ENCODE data around the gene MGARP.
"Not testable (repeated sequence)": the region's sequence is repeated elsewhere in the genome, so short reads cannot be mapped to it uniquely, and the experiment has no call there.

Gene MGARP

GRCh38 chr4:139315221-139315675, 35.2 kb upstream of the MGARP start:
- Histone ChIP-seq H3K9me2 (ENCODE audit: low read depth, low read length) (no peaks in the 10 kb centered on the region), H3K4me1 (ENCODE audit: insufficient read depth, low read length, severe bottlenecking) (peaks cover 58% of the 10 kb centered on the region), H3K79me2 (ENCODE audit: insufficient read depth, low read length) (peaks cover 100% of the 10 kb centered on the region), H2AFZ (ENCODE audit: low read length) (no peak overlapping the region), H3F3A (ENCODE audit: insufficient read depth, low read length) (peaks cover 15% of the 10 kb centered on the region), H3K9me3 (ENCODE audit: low read length) (peaks cover 11% of the 10 kb centered on the region), H3K9ac (ENCODE audit: low read length) (no peak overlapping the region; the same call in 1 of the 2 replicates), H3K27ac (ENCODE audit: low read depth, low read length, poor library complexity, severe bottlenecking) (peak overlapping the region; percentile 89), H3K27me3 (ENCODE audit: insufficient read depth, low read length) (no peaks in the 10 kb centered on the region), H3K4me2 (ENCODE audit: low read length) (peak overlapping the region; percentile 46; the same call in 1 of the 2 replicates), H4K20me1 (ENCODE audit: insufficient read depth, low read length) (no peaks in the 10 kb centered on the region), H3K4me3 (ENCODE audit: low read depth, low read length, poor library complexity, severe bottlenecking) (peak overlapping the region; percentile 32), H3K36me3 (ENCODE audit: insufficient read depth, low read length) (peaks cover 57% of the 10 kb centered on the region)
- TF ChIP-seq CTCF (IDR thresholded peaks at IDR 0.05; ENCODE audit: low read length) = no peak
- TF ChIP-seq EZH2 (IDR thresholded peaks at IDR 0.05; ENCODE audit: borderline replicate concordance, low read length) = no peak

GRCh38 chr4:139314047-139314800, 34.2 kb upstream of the MGARP start:
- Histone ChIP-seq H3K79me2 (ENCODE audit: insufficient read depth, low read length) (peaks cover 99% of the 10 kb centered on the region), H3K9ac (ENCODE audit: low read length) (peak overlapping the region; percentile 1; the same call in 1 of the 2 replicates), H3K9me2 (ENCODE audit: low read depth, low read length) (no peaks in the 10 kb centered on the region), H3K27ac (ENCODE audit: low read depth, low read length, poor library complexity, severe bottlenecking) (peak overlapping the region; percentile 89), H3F3A (ENCODE audit: insufficient read depth, low read length) (peaks cover 20% of the 10 kb centered on the region), H3K4me2 (ENCODE audit: low read length) (peak overlapping the region; percentile 46; the same call in 1 of the 2 replicates), H3K27me3 (ENCODE audit: insufficient read depth, low read length) (no peaks in the 10 kb centered on the region), H4K20me1 (ENCODE audit: insufficient read depth, low read length) (no peaks in the 10 kb centered on the region), H3K4me3 (ENCODE audit: low read depth, low read length, poor library complexity, severe bottlenecking) (peak overlapping the region; percentile 32), H3K4me1 (ENCODE audit: insufficient read depth, low read length, severe bottlenecking) (peaks cover 63% of the 10 kb centered on the region), H3K36me3 (ENCODE audit: insufficient read depth, low read length) (peaks cover 54% of the 10 kb centered on the region), H2AFZ (ENCODE audit: low read length) (no peak overlapping the region), H3K9me3 (ENCODE audit: low read length) (peaks cover 8% of the 10 kb centered on the region)
- TF ChIP-seq CTCF (IDR thresholded peaks at IDR 0.05; ENCODE audit: low read length) = no peak
- TF ChIP-seq EZH2 (IDR thresholded peaks at IDR 0.05; ENCODE audit: borderline replicate concordance, low read length) = no peak

- not testable (repeated sequence) for H3K9me3 ChIP-seq (ENCODE audit: low read length); H2AFZ ChIP-seq (ENCODE audit: low read length); H4K20me1 ChIP-seq (ENCODE audit: insufficient read depth, low read length); H3K9ac ChIP-seq (ENCODE audit: low read length); H3K27me3 ChIP-seq (ENCODE audit: insufficient read depth, low read length); H3K9me2 ChIP-seq (ENCODE audit: low read depth, low read length)
- Histone ChIP-seq H3K4me2 (ENCODE audit: low read length) (peak overlapping the region; percentile 46), H3F3A (ENCODE audit: insufficient read depth, low read length) (peaks cover 20% of the 10 kb centered on the region), H3K27ac (ENCODE audit: low read depth, low read length, poor library complexity, severe bottlenecking) (peak overlapping the region; percentile 89), H3K4me1 (ENCODE audit: insufficient read depth, low read length, severe bottlenecking) (peaks cover 63% of the 10 kb centered on the region), H3K4me3 (ENCODE audit: low read depth, low read length, poor library complexity, severe bottlenecking) (peak overlapping the region; percentile 11), H3K79me2 (ENCODE audit: insufficient read depth, low read length) (peaks cover 99% of the 10 kb centered on the region), H3K36me3 (ENCODE audit: insufficient read depth, low read length) (peaks cover 52% of the 10 kb centered on the region)
Observed at GRCh38 chr4:139313414-139313813, 33.4 kb upstream of the MGARP start.
